ENCODE results near the gene MRPL21.

DNA sequence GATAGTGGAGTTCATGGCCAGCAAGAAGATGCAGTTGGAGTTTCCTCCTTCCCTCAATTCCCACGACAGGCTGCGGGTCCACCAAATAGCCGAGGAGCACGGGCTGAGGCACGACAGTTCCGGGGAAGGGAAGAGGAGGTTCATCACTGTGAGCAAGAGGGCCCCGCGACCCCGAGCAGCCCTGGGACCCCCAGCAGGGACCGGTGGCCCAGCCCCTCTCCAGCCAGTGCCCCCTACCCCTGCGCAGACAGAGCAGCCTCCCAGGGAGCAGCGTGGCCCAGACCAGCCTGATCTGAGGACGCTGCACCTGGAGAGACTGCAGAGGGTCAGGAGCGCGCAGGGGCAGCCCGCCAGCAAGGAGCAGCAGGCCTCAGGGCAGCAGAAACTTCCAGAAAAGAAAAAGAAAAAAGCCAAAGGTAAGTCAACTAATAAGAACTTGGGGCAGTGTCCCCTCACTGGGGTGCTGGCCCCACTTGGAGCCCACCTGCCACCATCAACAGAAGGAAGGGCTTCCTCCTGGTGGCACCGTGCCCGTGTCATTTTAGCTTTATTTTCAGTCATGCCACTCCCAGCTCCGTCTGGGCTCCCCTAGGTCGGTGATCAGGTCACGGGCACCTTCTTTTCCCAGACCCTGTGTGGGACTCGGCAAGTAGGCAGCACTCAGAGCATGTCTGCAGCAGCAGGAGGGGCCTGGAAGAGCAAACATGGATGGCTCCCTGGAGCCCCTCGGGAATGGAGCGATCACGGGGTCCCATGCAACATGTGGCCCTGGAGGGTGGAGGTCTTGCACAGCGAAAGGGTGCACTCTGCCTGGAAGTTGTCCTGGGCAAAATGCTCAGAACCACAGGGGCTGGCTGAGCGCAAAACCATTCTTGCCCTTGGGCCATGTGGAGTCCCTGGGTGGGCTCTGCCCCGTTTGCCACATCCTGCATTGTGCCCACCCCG, 33.3 kb upstream of the MRPL21 start:
- TF ChIP-seq, protein P1, sequence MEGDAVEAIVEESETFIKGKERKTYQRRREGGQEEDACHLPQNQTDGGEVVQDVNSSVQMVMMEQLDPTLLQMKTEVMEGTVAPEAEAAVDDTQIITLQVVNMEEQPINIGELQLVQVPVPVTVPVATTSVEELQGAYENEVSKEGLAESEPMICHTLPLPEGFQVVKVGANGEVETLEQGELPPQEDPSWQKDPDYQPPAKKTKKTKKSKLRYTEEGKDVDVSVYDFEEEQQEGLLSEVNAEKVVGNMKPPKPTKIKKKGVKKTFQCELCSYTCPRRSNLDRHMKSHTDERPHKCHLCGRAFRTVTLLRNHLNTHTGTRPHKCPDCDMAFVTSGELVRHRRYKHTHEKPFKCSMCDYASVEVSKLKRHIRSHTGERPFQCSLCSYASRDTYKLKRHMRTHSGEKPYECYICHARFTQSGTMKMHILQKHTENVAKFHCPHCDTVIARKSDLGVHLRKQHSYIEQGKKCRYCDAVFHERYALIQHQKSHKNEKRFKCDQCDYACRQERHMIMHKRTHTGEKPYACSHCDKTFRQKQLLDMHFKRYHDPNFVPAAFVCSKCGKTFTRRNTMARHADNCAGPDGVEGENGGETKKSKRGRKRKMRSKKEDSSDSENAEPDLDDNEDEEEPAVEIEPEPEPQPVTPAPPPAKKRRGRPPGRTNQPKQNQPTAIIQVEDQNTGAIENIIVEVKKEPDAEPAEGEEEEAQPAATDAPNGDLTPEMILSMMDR (IDR thresholded peaks at IDR 0.05 in 4 of 5, conservative IDR thresholded peaks at IDR 0.05 in 1 of 5): no peak
- no peak for TF ChIP-seq POLR2A (IDR thresholded peaks at IDR 0.05)

All from gastrocnemius medialis (tissue), 4 donors.